Gastroesophageal sphincter (tissue), 4 donors: ENCODE measurements around the gene PCNX4. TPM values are rescaled to one million over a fixed set of nuclear protein-coding genes. Genes with fewer than 3 reads are reported as not detected.
"Not testable (repeated sequence)": the region's sequence is repeated elsewhere in the genome, so short reads cannot be mapped to it uniquely, and the experiment has no call there.

Experiments used
- ATAC-seq: fragments of 150-250 bp; one replicate; pipeline ENCODE4 v1.9.1; 2016; ENCODE audit warnings: mild to moderate bottlenecking, moderate library complexity
- H3K27ac ChIP-seq, 4 donors: fragments of 200-600 bp; sonication (generic) in 3 of 4; 1 replicate in 3 of 4; 2 replicates in 1 of 4; pipeline ENCODE4 v1.5.1; 2016 to 2019
- H3K27me3 ChIP-seq: fragments of 200-600 bp; sonication (generic); one replicate; pipeline ENCODE4 v1.5.1; 2019
- H3K36me3 ChIP-seq, 2 donors: fragments of 200-600 bp; sonication (generic); one replicate each; pipeline ENCODE4 v1.5.1; 2019; ENCODE audit warnings: control low read depth in 1 of 2
- H3K4me1 ChIP-seq, 3 donors: fragments of 200-600 bp; sonication (generic); 1 replicate in 2 of 3; 2 replicates in 1 of 3; pipeline ENCODE4 v1.5.1; 2016 to 2019; ENCODE audit warnings: control low read depth in 2 of 3
- H3K4me3 ChIP-seq, 2 donors: fragments of 200-600 bp; sonication (generic); one replicate each; pipeline ENCODE4 v1.5.1; 2019; ENCODE audit warnings: mild to moderate bottlenecking in 1 of 2, moderate library complexity in 1 of 2
- H3K9me3 ChIP-seq, 3 donors: fragments of 200-600 bp; sonication (generic); one replicate each; pipeline ENCODE4 v1.5.1; 2017 to 2019; ENCODE audit warnings: control low read depth in 2 of 3
- EP300 ChIP-seq: sonication (generic); formaldehyde crosslinking; IDR thresholded peaks from one replicate; pipeline ENCODE4 v1.6.1; 2017; ENCODE audit warnings: antibody characterized with exemption, mild to moderate bottlenecking
- POLR2A ChIP-seq, 2 donors: fragments of 450-650 bp; IDR thresholded peaks; one replicate each; pipeline ENCODE4 v1.6.1; 2017; ENCODE audit warnings: antibody characterized with exemption in 2 of 2, mild to moderate bottlenecking in 2 of 2, moderate library complexity in 1 of 2
- POLR2AphosphoS5 ChIP-seq: sonication (generic); formaldehyde crosslinking; IDR thresholded peaks from one replicate; pipeline ENCODE4 v1.6.1; 2017; ENCODE audit warnings: antibody characterized with exemption
- WGBS, 2 donors: methylation state at CpG; one replicate each; pipeline ENCODE4 v1.1.5; 2018; ENCODE audit warnings: low coverage in 1 of 2; 5-methylcytosine and 5-hydroxymethylcytosine counted together
- total RNA-seq, 4 donors: library from RNA; depleted of rRNA; stranded (reverse); fragments of >200 nt; gene quantifications; one replicate each; pipeline ENCODE4 v1.1.0, GENCODE V29; 2016
- TF ChIP-seq, protein P1 (sequence below), 4 experiments: fragments of 200-600 bp in 2 of 4; fragments of 450-650 bp in 2 of 4; sonication (generic) in 1 of 4; IDR thresholded peaks; one replicate each; pipeline ENCODE4 v1.5.1; 2017 to 2019; ENCODE audit warnings: antibody characterized with exemption in 4 of 4, mild to moderate bottlenecking in 2 of 4, moderate library complexity in 2 of 4

The PCNX4 gene
- 10 to 100 TPM; 30.0 to 65.7 (median 40.2) TPM for total RNA-seq

DNA sequence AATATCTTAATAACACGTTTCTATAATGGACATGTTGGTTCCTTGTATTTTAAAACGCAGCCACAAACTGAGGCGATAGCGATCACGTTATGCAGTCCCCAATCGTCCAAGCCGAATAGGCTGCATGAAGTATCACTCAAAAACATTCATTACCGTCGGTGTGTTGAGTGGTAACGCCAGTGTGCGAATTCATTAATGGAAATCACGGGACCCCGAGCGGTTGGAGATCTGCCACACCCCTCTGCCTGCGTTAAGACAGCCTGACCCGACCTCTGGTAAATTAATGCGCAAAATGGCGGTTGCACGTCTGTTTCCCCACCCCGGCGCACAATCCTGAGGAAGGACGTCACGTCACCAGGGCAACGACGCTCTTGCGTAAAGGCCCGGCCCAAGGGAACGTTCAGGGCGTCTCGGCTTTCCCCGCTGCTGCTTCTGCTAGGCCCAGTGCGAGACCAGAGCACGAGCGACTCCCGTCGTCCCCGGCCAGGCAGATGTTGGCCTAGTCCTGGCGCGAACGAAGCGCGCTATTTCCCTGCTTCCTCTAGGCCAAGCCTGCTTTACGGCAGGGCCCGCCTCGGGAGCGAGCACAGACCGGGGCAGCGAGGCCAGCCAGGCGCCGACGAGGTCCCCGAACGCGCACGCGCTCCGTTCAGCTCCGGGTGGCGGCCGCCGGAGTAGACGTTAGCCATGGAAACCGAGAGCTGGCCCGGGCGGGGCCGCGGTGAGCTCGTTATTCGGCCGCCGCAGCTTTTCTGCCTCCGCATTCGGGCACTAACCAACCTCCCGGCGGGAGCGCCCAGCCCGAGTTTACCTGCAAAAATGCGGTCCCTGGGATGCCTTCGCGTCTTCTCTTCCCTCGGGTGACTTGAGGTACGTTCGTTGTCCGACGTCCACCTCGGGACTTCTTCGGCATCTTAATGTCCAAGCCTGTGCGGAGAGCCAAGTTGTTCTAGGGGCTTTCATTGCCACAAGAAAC lies at the start of gene PCNX4:
TSS of gene PCNX4 (plus strand) at position 374 of the 976 bp plus-strand sequence. CDS start 15,716 bp downstream, outside the sequence.
- H3K36me3 ChIP-seq, result no peaks in the 10 kb centered on the region
- ATAC-seq, result peak; percentile 99
- peak within 1 kb of the TSS; percentile 92 to 98 (median 97) for H3K27ac ChIP-seq
- no peaks in the 10 kb centered on the region for H3K9me3 ChIP-seq
- 0 to 1% methylated on average over 26 to 29 of the region's 88 CpGs for WGBS, 2 donors
- peak within 1 kb of the TSS; percentile 75 to 79 for H3K4me3 ChIP-seq
- TF ChIP-seq POLR2AphosphoS5 (peak; percentile 94), POLR2A (IDR thresholded peaks at IDR 0.05) (peak; percentile 88), EP300 (peak; percentile 76)
- TF ChIP-seq, protein P1, sequence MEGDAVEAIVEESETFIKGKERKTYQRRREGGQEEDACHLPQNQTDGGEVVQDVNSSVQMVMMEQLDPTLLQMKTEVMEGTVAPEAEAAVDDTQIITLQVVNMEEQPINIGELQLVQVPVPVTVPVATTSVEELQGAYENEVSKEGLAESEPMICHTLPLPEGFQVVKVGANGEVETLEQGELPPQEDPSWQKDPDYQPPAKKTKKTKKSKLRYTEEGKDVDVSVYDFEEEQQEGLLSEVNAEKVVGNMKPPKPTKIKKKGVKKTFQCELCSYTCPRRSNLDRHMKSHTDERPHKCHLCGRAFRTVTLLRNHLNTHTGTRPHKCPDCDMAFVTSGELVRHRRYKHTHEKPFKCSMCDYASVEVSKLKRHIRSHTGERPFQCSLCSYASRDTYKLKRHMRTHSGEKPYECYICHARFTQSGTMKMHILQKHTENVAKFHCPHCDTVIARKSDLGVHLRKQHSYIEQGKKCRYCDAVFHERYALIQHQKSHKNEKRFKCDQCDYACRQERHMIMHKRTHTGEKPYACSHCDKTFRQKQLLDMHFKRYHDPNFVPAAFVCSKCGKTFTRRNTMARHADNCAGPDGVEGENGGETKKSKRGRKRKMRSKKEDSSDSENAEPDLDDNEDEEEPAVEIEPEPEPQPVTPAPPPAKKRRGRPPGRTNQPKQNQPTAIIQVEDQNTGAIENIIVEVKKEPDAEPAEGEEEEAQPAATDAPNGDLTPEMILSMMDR (IDR thresholded peaks at IDR 0.05), result no peak
- H3K27me3 ChIP-seq, result no peaks in the 10 kb centered on the region
- peaks cover 9 to 50% (median 15%) of the 10 kb centered on the region in 3 donors for H3K4me1 ChIP-seq

DNA sequence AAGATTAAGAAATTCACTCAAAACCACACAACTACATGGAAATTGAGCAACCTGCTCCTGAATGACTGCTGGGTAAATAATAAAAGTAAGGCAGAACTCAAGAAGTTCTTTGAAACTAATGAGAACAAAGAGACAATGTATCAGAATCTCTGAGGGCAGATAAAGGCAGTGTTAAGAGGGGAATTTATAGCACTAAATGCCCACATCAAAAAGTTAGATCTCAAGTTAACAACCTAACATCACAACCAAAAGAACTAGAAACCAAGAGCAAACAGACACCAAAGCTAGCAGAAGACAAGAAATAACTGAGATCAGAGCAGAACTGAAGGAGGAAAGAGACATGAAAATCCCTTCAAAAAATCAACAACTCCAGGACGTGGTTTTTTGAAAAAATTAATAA lies 43.7 kb upstream of the PCNX4 start:
- not testable (repeated sequence) for H3K4me1 ChIP-seq, H3K36me3 ChIP-seq, ATAC-seq, H3K27me3 ChIP-seq, H3K27ac ChIP-seq, H3K4me3 ChIP-seq
- H3K9me3 ChIP-seq, result peaks cover 0 to 27% (median 2%) of the 10 kb centered on the region in 3 donors
- 54 to 59% methylated on average over 1 of the region's 1 CpG for WGBS, 2 donors

DNA sequence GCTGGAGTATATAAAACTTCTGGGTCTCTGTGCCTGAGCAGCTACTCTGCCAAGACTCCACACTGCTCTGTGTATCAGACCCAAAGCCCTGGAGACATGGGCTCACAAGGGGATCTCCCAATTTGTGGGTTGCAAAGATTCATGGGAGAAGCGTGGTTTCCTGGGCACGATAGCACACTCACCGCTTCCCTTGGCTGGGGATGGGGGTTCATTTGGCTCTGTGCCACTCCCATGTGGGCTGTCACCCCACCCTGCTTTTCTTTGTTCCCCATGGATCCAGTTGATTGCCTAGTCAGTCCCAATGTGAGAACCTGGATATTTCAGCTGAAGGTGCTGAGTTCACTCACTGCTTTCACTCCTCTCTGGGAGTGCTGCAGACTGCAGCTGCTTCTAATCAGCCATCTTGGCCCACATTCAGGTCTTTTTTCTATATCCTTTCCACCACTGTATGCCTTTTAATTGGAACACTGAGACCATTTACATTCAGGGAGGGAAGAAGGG lies 40.0 kb upstream of the PCNX4 start:
- ATAC-seq, result no peak

DNA sequence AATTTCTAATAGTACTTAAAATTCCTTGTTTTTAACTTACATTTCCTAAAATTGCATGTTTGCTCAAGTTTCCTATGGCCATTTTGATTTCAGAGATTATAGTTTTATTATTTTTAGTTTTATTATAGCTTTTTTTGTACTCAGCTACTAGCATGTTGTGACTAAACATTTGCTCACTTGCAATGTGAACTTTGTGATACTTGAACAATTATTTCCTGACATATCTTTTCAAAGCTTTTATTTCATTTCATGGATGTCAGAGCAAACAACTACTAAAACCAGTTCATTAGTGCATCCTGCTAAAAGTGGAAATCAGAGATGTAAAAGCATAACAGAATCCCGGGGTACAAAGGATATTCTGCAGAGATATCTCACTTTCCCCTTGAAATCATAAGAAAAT lies 33.6 kb upstream of the PCNX4 start:
- TF ChIP-seq EP300, result no peak
- TF ChIP-seq, protein P1 (IDR thresholded peaks at IDR 0.05), result no peak
- TF ChIP-seq POLR2A (IDR thresholded peaks at IDR 0.05), result no peak
- no peak for TF ChIP-seq POLR2AphosphoS5
- 69 to 100% methylated on average over 1 of the region's 1 CpG for WGBS, 2 donors
- Histone ChIP-seq H3K36me3 (no peaks in the 10 kb centered on the region), H3K4me3 (no peak overlapping the region), H3K27ac (no peak overlapping the region), H3K27me3 (no peaks in the 10 kb centered on the region), H3K9me3 (no peaks in the 10 kb centered on the region), H3K4me1 (no peaks in the 10 kb centered on the region)
- no peak for ATAC-seq

More for the DNA sequence above, 40.0 kb upstream of the PCNX4 start:
- Histone ChIP-seq H3K36me3 (no peaks in the 10 kb centered on the region), H3K4me3 (peak overlapping the region in 1 of 2 donors; percentile 16), H3K4me1 (no peaks in the 10 kb centered on the region), H3K27ac (no peak overlapping the region), H3K27me3 (no peaks in the 10 kb centered on the region), H3K9me3 (peaks cover 0 to 10% (median 0%) of the 10 kb centered on the region in 3 donors)
- 63% methylated on average over 3 of the region's 3 CpGs; no CpG with 5 or more reads in 1 of the 2 donors for WGBS, 2 donors
- TF ChIP-seq POLR2AphosphoS5 (no peak), EP300 (no peak), POLR2A (IDR thresholded peaks at IDR 0.05) (no peak)
- TF ChIP-seq, protein P1 (IDR thresholded peaks at IDR 0.05), result no peak

DNA sequence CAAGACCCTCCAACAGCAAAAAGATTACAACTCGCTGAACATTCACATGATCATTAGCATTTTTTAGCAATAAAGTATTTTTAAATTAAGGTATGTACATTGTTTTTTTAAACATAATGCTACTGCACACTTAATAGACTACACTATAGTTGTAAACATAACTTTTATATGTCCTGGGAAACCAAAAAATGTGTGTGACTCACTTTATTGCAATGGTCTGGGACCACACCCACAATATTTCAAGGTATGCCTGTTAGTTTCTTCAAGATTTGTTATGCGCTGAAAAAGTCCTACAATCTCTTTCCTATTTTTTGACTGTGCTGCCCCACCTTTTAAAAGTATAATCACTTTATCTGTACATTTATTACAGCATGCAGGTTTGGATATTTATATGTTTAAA lies 30.4 kb upstream of the PCNX4 start:
- H3K36me3 ChIP-seq, result no peaks in the 10 kb centered on the region
- ATAC-seq, result no peak
- TF ChIP-seq, protein P1 (IDR thresholded peaks at IDR 0.05), result no peak
- TF ChIP-seq POLR2A (IDR thresholded peaks at IDR 0.05) (no peak), EP300 (no peak), POLR2AphosphoS5 (no peak)
- no peak overlapping the region for H3K4me3 ChIP-seq
- 77 to 86% methylated on average over 2 of the region's 2 CpGs for WGBS, 2 donors
- H3K27me3 ChIP-seq, result no peaks in the 10 kb centered on the region
- H3K27ac ChIP-seq, result no peak overlapping the region
- no peaks in the 10 kb centered on the region for H3K9me3 ChIP-seq
- no peaks in the 10 kb centered on the region for H3K4me1 ChIP-seq
